ES-I3 (cell line): ENCODE results near the gene TUFM.
A peak's percentile ranks its signal among the peaks of the same experiment; 100 is the strongest.

ENCODE experiments used
- H3K36me3 ChIP-seq: 2 replicates; pipeline ENCODE4 v1.6.1; 2013; ENCODE audit warnings: mild to moderate bottlenecking, low read length, control low read depth, moderate library complexity; ENCODE audit not compliant: insufficient read depth
- H3K4me1 ChIP-seq: 2 replicates; pipeline ENCODE4 v1.6.1; 2013; ENCODE audit warnings: mild to moderate bottlenecking, control low read depth, low read length; ENCODE audit not compliant: insufficient read depth
- H3K9ac ChIP-seq: 2 replicates; pipeline ENCODE4 v1.6.1; 2013; ENCODE audit warnings: low read depth, mild to moderate bottlenecking, low read length, moderate library complexity
- H3K9me3 ChIP-seq: 2 replicates; pipeline ENCODE4 v1.6.1; 2013; ENCODE audit warnings: mild to moderate bottlenecking, low read length, moderate library complexity; ENCODE audit not compliant: control insufficient read depth, insufficient read depth

TUFM gene

GRCh38 chr16:28837672-28838557 is 8.2 kb downstream of the TUFM start:
- Histone ChIP-seq H3K9me3 (no peaks in the 10 kb centered on the region), H3K9ac (no peak overlapping the region), H3K36me3 (peaks cover 22% of the 10 kb centered on the region), H3K4me1 (no peaks in the 10 kb centered on the region)

GRCh38 chr16:28836761-28837064 is 9.4 kb downstream of the TUFM start:
- Histone ChIP-seq H3K4me1 (no peaks in the 10 kb centered on the region), H3K9me3 (no peaks in the 10 kb centered on the region), H3K9ac (no peak overlapping the region), H3K36me3 (peaks cover 34% of the 10 kb centered on the region)

- Histone ChIP-seq H3K9ac (no peak overlapping the region), H3K9me3 (no peaks in the 10 kb centered on the region), H3K4me1 (no peaks in the 10 kb centered on the region), H3K36me3 (peaks cover 36% of the 10 kb centered on the region)
These were observed 10.0 kb downstream of the TUFM start for GRCh38 chr16:28835864-28836760.

- no peaks in the 10 kb centered on the region for H3K4me1 ChIP-seq
- H3K36me3 ChIP-seq, result peaks cover 45% of the 10 kb centered on the region
- no peak overlapping the region for H3K9ac ChIP-seq
These were observed 11.0 kb downstream of the TUFM start for GRCh38 chr16:28834873-28835863.

GRCh38 chr16:28834349-28834748 is 11.8 kb downstream of the TUFM start:
- no peak overlapping the region for H3K9ac ChIP-seq
- H3K9me3 ChIP-seq, result no peaks in the 10 kb centered on the region
- H3K36me3 ChIP-seq, result peaks cover 53% of the 10 kb centered on the region
- no peaks in the 10 kb centered on the region for H3K4me1 ChIP-seq

More at GRCh38 chr16:28834873-28835863, 11.0 kb downstream of the TUFM start:
- no peaks in the 10 kb centered on the region for H3K9me3 ChIP-seq

GRCh38 chr16:28830531-28830930 is 15.6 kb downstream of the TUFM start:
- no peak overlapping the region for H3K9ac ChIP-seq
- H3K36me3 ChIP-seq, result peaks cover 83% of the 10 kb centered on the region
- H3K9me3 ChIP-seq, result no peaks in the 10 kb centered on the region
- H3K4me1 ChIP-seq, result peaks cover 6% of the 10 kb centered on the region; the same call in 1 of the 2 replicates

- Histone ChIP-seq H3K9ac (no peak overlapping the region), H3K4me1 (peaks cover 6% of the 10 kb centered on the region; the same call in 1 of the 2 replicates), H3K9me3 (no peaks in the 10 kb centered on the region), H3K36me3 (peaks cover 85% of the 10 kb centered on the region)
These were observed 16.4 kb downstream of the TUFM start for GRCh38 chr16:28829747-28830146.

GRCh38 chr16:28826141-28826540 is 20.0 kb downstream of the TUFM start:
- no peak overlapping the region for H3K9ac ChIP-seq
- H3K9me3 ChIP-seq, result no peaks in the 10 kb centered on the region
- H3K4me1 ChIP-seq, result peaks cover 6% of the 10 kb centered on the region; the same call in 1 of the 2 replicates
- peaks cover 56% of the 10 kb centered on the region for H3K36me3 ChIP-seq

- no peaks in the 10 kb centered on the region for H3K9me3 ChIP-seq
- H3K4me1 ChIP-seq, result peaks cover 6% of the 10 kb centered on the region; the same call in 1 of the 2 replicates
- peak overlapping the region; percentile 87 for H3K9ac ChIP-seq
- H3K36me3 ChIP-seq, result peaks cover 41% of the 10 kb centered on the region
These were observed 21.5 kb downstream of the TUFM start for GRCh38 chr16:28824717-28824973.

GRCh38 chr16:28823873-28824716 is 22.1 kb downstream of the TUFM start:
- peaks cover 36% of the 10 kb centered on the region for H3K36me3 ChIP-seq
- H3K4me1 ChIP-seq, result peaks cover 6% of the 10 kb centered on the region; the same call in 1 of the 2 replicates
- H3K9ac ChIP-seq, result peak overlapping the region; percentile 87
- no peaks in the 10 kb centered on the region for H3K9me3 ChIP-seq

- H3K36me3 ChIP-seq, result peaks cover 32% of the 10 kb centered on the region
- H3K4me1 ChIP-seq, result peaks cover 6% of the 10 kb centered on the region; the same call in 1 of the 2 replicates
- H3K9me3 ChIP-seq, result no peaks in the 10 kb centered on the region
- peak overlapping the region; percentile 87 for H3K9ac ChIP-seq
These were observed 22.8 kb downstream of the TUFM start for GRCh38 chr16:28823291-28823872.

GRCh38 chr16:28822520-28823290 is 23.4 kb downstream of the TUFM start, which contains the start of gene ATXN2L:
ATXN2L (plus strand) TSS chr16:28822999; CDS start chr16:28823260, 261 bp downstream.
- peaks cover 6% of the 10 kb centered on the region; the same call in 1 of the 2 replicates for H3K4me1 ChIP-seq
- H3K9me3 ChIP-seq, result no peaks in the 10 kb centered on the region
- peak within 1 kb of the TSS; percentile 87 for H3K9ac ChIP-seq
- H3K36me3 ChIP-seq, result peaks cover 27% of the 10 kb centered on the region
